Transverse colon (tissue), 3 donors: ENCODE measurements around the gene HOXA4.

Experiments
- EP300 ChIP-seq: sonication (generic); formaldehyde crosslinking; IDR thresholded peaks from one replicate; pipeline ENCODE4 v1.6.1; 2017; ENCODE audit warnings: antibody characterized with exemption, low read depth
- POLR2AphosphoS5 ChIP-seq, 3 donors: sonication (generic); formaldehyde crosslinking; IDR thresholded peaks; one replicate each; pipeline ENCODE4 v1.6.1; 2016; ENCODE audit warnings: antibody characterized with exemption in 3 of 3

DNA sequence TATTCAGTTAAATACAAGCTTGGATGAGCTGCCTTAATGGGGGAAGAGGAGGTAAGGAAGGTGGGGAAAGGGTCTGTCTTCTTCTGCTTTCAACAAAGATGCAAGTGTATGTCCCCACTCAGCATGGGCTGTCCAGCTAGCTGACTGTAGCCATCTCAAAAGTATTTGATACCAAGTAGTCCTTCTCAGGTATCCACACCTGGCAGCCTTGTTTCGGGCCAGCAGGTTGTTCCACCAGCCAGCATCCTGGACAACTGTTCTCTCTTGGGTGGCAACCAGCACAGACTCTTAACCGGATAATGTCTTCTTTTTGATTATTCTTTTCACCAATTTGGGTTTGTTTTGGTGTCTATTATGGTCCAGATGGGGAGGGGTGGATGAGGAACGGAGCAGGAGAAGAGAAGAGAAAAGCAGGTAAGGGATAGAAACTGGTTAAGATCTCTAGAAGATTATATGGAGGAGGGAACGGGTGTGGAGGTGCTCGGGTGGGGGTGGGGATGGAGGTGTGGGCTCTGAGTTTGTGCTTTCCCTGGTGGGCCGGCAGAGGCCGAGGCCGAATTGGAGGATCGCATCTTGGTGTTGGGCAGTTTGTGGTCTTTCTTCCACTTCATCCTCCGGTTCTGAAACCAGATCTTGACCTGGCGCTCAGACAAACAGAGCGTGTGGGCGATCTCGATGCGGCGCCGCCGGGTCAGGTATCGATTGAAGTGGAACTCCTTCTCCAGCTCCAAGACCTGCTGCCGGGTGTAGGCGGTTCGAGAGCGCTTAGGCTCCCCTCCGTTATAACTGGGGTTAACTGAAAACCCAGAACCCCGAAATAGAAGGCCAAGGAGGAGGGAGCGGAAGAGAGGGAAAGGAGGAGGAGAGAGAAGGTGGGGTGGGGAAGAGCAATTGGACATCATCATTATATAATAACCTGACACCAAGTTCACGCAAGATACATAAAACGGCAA lies 1.5 kb downstream of the HOXA4 start:
- no peak for TF ChIP-seq POLR2AphosphoS5 (IDR thresholded peaks at IDR 0.05)
- no peak for TF ChIP-seq EP300
